ENCODE results near the gene LGALS1. TPM values are rescaled to one million over a fixed set of nuclear protein-coding genes. Genes with fewer than 3 reads are reported as not detected.
A peak's percentile ranks its signal among the peaks of the same experiment; 100 is the strongest.

LGALS1 gene
- total RNA-seq, 1 experiment from 2014 or later: 32.8 TPM

DNA sequence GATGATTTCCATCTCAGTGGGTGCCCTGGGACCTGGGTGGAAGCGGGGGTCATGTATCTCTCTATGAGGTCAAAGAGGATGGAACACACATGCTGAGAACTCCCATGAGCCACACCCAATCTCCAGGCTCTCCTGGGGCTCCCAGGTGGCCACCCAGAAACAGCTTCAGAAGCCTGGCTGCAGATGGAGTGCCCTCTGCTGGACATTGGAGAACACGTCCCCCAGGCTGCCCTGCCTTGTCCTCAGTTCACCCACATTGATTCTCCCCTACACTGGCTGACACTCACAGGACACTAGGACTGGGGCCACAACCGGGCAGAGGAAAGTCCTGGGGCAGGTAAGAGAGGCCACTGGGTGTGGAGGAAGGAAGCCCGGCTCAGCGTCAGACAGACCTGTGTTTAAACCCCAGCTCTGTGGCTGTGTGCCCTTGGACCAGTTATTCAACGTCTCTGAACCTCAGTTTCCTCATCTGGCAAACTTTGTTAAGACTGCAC lies 6.2 kb downstream of the LGALS1 start:
- Histone ChIP-seq H2BK120ac (ENCODE audit: low read depth, low read length, poor library complexity, severe bottlenecking) (no peak overlapping the region), H3K27me3 (ENCODE audit: insufficient read depth, low read length) (no peaks in the 10 kb centered on the region), H3K4me1 (ENCODE audit: insufficient read depth, low read length) (no peaks in the 10 kb centered on the region), H4K20me1 (ENCODE audit: control insufficient read depth, insufficient read depth, insufficient read length) (no peaks in the 10 kb centered on the region), H3T11ph (ENCODE audit: low read length) (no peak overlapping the region), H3K79me1 (ENCODE audit: insufficient read depth, low read depth, low read length, poor library complexity, severe bottlenecking) (no peaks in the 10 kb centered on the region), H3K9ac (ENCODE audit: extremely low read depth, insufficient read length, low read length) (no peak overlapping the region), H3K14ac (ENCODE audit: insufficient read depth, low read length) (no peak overlapping the region; the same call in 1 of the 2 replicates), H2AFZ (ENCODE audit: low read length) (no peak overlapping the region), H3K23me2 (ENCODE audit: insufficient read length, low read depth, low read length, poor library complexity, severe bottlenecking) (peaks cover 7% of the 10 kb centered on the region), H3K27ac (ENCODE audit: insufficient read length, low read depth, low read length) (no peak overlapping the region), H4K5ac (ENCODE audit: insufficient read length, low read depth, low read length) (no peak overlapping the region), H3K56ac (ENCODE audit: insufficient read length, low read depth, low read length) (no peak overlapping the region), H2BK12ac (ENCODE audit: insufficient read length, low read depth, low read length) (no peak overlapping the region), H2BK15ac (ENCODE audit: low read depth, low read length) (no peak overlapping the region), H2BK5ac (ENCODE audit: insufficient read length, low read length) (no peak overlapping the region), H3K9me3 (ENCODE audit: control insufficient read depth, low read depth, low read length) (no peaks in the 10 kb centered on the region), H3K4me2 (ENCODE audit: insufficient read depth, insufficient read length, low read length) (no peak overlapping the region), H2BK20ac (ENCODE audit: low read depth, low read length, poor library complexity, severe bottlenecking) (no peak overlapping the region), H4K8ac (replicated peaks; ENCODE audit: insufficient read length, low read depth, low read length) (no peak overlapping the region), H3K4ac (ENCODE audit: low read depth, low read length) (no peak overlapping the region), H3K23ac (ENCODE audit: insufficient read length, low read depth, low read length) (no peak overlapping the region), H3K79me2 (ENCODE audit: insufficient read depth, low read length) (no peaks in the 10 kb centered on the region), H2AK5ac (ENCODE audit: insufficient read length, low read length) (no peak overlapping the region), H3K18ac (ENCODE audit: insufficient read length, low read depth, low read length) (no peak overlapping the region), H4K91ac (ENCODE audit: insufficient read length, low read depth, low read length) (no peak overlapping the region)
- H3K4me1 Mint-ChIP-seq: peaks cover 5 to 15% of the 10 kb centered on the region in 2 experiments
- H3K27me3 Mint-ChIP-seq (ENCODE audit: low read depth): peaks cover 2% of the 10 kb centered on the region
- no peaks in the 10 kb centered on the region for H3K9me3 Mint-ChIP-seq
- no peaks in the 10 kb centered on the region; a peak in 1 of 7 replicates for H3K36me3 Mint-ChIP-seq (ENCODE audit: insufficient read depth in 1 of 3, low read depth in 3 of 3)
- WGBS (ENCODE audit: extremely low coverage, insufficient read length, low lambda C conversion rate): no CpG with 5 or more reads among the region's 6 CpGs
- DNase-seq: peak; percentile 83
- H3K27ac Mint-ChIP-seq: no peak overlapping the region
- TF ChIP-seq, protein P1, sequence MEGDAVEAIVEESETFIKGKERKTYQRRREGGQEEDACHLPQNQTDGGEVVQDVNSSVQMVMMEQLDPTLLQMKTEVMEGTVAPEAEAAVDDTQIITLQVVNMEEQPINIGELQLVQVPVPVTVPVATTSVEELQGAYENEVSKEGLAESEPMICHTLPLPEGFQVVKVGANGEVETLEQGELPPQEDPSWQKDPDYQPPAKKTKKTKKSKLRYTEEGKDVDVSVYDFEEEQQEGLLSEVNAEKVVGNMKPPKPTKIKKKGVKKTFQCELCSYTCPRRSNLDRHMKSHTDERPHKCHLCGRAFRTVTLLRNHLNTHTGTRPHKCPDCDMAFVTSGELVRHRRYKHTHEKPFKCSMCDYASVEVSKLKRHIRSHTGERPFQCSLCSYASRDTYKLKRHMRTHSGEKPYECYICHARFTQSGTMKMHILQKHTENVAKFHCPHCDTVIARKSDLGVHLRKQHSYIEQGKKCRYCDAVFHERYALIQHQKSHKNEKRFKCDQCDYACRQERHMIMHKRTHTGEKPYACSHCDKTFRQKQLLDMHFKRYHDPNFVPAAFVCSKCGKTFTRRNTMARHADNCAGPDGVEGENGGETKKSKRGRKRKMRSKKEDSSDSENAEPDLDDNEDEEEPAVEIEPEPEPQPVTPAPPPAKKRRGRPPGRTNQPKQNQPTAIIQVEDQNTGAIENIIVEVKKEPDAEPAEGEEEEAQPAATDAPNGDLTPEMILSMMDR (conservative IDR thresholded peaks at IDR 0.05): peak; percentile 94
- peak overlapping the region in 1 of 2 experiments; percentile 55; a peak in 2 of 5 replicates for H3K4me3 Mint-ChIP-seq
